HG02623 (cell line): Measurements from ENCODE around the gene STK11.
"Not testable (repeated sequence)": the region's sequence is repeated elsewhere in the genome, so short reads cannot be mapped to it uniquely, and the experiment has no call there.

Experiments used
- ATAC-seq: cut with Tn5 transposase; IDR thresholded peaks from one replicate; pipeline ENCODE4 v1.9.1; 2021; ENCODE audit warnings: moderate library complexity; ENCODE audit not compliant: unreplicated experiment

STK11 gene

GRCh38 chr19:1236576-1236975 is 31.0 kb downstream of the STK11 start:
- ATAC-seq = no peak

GRCh38 chr19:1237027-1237659 is 31.6 kb downstream of the STK11 start:
- ATAC-seq = no peak

GRCh38 chr19:1237754-1238368 is 32.3 kb downstream of the STK11 start, which contains the start of gene CBARP:
CBARP (minus strand) TSS chr19:1238005; CDS start chr19:1236100, 1,905 bp downstream.
- ATAC-seq = no peak

GRCh38 chr19:1238369-1239303 is 33.1 kb downstream of the STK11 start:
- ATAC-seq = no peak

GRCh38 chr19:1239420-1239795 is 33.8 kb downstream of the STK11 start:
- ATAC-seq = no peak

GRCh38 chr19:1239796-1240737 is 34.5 kb downstream of the STK11 start:
- ATAC-seq = peak; percentile 29

GRCh38 chr19:1240925-1241324 is 35.3 kb downstream of the STK11 start:
- no peak for ATAC-seq

GRCh38 chr19:1241417-1242095 is 36.0 kb downstream of the STK11 start, which contains the start of gene ATP5F1D:
ATP5F1D (plus strand) TSS chr19:1241751; CDS start chr19:1241851, 100 bp downstream.
- ATAC-seq = peak; percentile 42

GRCh38 chr19:1243768-1244692 is 38.5 kb downstream of the STK11 start:
- ATAC-seq = no peak

- no peak for ATAC-seq
Measured at GRCh38 chr19:1244693-1245451, 39.3 kb downstream of the STK11 start.

GRCh38 chr19:1245494-1246264 is 40.1 kb downstream of the STK11 start:
- ATAC-seq = no peak

- not testable (repeated sequence) for ATAC-seq
Measured at GRCh38 chr19:1246265-1247087, 40.9 kb downstream of the STK11 start.

GRCh38 chr19:1247748-1248138 is 42.2 kb downstream of the STK11 start:
- ATAC-seq = no peak

GRCh38 chr19:1248139-1248785 is 42.7 kb downstream of the STK11 start, which contains the start of gene MIDN:
MIDN (plus strand) TSS chr19:1248583; CDS start chr19:1250297, 1,714 bp downstream.
- ATAC-seq = peak; percentile 5

GRCh38 chr19:1248786-1249297 is 43.3 kb downstream of the STK11 start:
- ATAC-seq = peak; percentile 24
